Inferior parietal cortex (tissue), 1 donor: ENCODE data around the gene SHANK3.

Source experiments
- DNase-seq: peaks from one replicate; pipeline ENCODE4 v3.0.0-alpha.2; 2016; ENCODE audit errors: extremely low spot score

SHANK3 gene

DNA sequence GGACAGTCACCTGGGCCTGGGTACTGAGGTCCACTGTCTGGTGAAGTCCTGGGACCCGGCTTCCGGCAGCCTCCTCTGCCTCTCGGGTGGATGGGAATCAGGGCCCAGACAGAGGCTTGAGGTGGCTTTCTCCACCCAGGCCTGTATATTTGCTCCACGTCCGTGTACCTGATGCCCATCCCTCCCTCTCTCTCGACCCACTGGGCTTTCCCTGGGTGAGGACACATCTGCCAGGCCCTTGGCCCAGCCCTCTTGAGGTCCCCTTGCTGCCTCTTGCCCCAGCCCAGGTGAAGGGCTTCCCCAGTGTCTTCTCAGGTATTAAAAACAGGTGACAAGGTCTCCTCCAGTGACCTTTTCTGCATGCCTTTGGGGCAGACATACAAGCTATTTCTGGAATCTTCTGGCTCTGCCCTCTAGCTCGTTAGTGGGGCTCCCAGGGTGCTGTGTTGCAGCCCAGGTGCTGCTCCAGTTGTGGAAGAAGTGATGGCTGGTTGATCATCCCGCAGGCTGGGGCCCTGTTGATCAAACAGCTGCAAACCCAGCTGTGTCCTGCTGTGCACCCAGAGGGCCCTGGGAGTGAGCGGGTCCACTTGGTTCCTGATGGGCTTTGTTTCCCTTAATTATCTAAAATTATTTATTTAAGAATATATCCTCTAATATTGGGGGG, 39.9 kb downstream of the SHANK3 start:
- DNase-seq, result no peak

DNA sequence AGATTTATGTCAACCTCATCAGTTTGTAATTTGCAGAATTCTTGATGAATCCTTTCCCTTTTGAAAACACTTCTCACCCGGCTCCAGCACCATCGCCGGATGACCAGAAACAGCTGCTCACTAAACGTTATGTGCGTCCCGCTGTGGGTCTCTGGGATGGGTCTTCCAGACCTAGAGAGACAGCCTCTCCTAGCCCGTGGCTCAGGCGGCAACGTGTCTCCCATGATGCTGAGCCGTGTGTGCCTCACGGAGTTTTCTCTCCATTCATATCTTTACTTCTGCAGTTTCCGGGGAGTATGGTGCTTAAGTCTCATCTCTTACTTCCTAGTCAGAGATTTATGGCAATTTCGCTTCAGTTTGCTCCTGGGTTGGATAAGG, 40.4 kb downstream of the SHANK3 start:
- DNase-seq, result no peak

DNA sequence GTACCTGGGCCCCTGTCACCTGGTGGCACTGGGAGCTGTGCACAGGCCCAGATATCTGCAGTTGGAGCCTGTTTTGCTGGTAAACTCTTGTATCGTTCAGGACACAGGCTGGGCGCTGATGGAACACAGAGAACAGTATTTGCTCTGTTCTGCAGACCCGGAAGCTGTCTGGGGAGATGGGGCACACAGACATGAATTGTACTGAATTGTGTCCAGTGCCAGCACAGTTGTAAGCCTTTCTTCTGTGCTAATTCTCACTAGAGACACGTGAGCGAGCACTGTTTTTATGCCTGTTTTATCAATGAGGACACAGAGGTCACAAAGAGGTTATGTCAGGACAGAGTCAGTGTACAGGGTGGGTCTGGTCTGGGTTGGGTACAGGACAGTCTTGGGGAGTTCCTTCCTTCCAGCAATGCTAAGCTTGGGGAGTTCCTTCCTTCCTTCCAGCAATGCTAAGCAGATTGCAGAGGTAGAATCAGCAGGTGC, 41.0 kb downstream of the SHANK3 start:
- peak; percentile 87 for DNase-seq

DNA sequence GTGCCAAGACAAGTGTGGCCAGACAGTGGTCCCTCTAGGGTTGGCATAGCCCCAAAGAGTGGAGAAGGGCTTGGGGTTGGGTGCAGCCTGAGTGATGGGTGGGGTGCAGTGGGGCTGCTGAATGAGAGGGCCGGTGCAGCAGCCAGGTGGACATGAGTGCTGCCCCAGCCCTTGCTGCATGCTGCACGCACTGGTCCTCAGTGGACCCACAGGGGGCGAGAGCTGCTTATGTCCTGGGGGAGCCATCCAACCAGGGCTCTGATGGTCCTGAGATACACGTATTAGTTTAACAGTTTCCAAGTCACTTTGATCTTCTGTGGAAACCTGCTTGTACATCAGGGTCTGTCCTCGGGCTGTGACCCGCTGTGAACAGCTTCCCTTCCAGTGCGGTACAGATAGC, 41.5 kb downstream of the SHANK3 start:
- DNase-seq, result no peak

DNA sequence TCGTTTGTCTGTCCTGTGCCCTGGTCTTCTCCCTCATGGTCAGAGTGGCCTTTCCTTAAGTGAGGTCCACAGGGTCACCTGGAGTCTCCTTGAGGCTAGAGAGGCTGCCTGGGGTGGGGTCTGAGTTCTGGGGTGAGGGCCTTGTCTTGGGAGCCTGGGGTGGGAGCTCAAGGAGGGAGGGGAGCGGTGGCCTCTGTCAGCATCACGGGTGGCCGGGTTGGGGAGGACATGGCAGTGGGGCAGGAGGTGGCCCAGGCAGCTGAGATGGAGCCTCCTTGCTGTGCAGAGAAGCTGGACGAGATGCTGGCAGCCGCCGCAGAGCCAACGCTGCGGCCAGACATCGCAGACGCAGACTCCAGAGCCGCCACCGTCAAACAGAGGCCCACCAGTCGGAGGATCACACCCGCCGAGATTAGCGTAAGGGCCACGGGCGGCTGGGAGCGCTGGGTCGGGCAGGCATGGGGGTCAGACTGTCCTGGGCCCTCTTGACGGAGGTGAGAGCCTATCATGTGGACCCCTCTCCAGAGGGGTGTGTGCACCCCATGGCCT, 42.1 kb downstream of the SHANK3 start:
- no peak for DNase-seq

DNA sequence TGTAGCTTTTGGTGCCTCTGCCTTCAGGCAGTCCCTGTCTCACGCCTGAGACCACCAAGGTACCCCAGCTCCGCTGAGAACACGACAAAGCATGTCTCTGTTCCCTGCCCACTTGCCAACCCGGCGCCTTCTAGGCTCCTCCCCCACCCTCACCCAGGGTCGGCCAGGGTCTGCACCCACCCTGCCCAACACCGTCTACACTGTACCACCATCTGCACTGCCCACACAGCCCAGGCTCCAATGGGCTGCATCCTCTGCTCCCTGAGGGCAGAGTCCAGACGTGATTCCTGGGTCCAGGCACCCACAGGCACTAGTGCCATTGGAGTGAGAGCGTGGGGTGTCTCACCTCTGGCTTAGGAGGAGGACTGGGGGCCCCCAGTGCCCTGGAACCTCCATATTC, 42.6 kb downstream of the SHANK3 start:
- no peak for DNase-seq

DNA sequence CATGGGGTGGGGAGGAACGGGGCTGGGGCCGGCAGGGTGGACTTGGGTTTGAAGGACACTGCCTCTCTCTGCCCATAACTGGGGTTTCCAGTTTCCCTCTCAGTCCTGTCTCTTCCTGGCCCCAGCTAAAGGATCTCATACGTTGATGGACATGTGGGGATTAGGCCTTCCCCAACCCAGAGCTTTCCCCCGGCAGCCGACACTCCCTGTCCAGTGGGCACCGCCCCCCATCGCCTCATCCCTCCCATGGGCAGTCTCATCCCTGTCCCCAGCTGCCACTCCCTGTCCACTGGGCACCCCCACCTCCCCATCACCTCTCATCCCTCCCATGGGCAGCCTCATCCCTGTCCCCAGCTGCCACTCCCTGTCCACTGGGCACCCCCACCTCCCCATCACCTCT, 43.2 kb downstream of the SHANK3 start:
- no peak for DNase-seq

DNA sequence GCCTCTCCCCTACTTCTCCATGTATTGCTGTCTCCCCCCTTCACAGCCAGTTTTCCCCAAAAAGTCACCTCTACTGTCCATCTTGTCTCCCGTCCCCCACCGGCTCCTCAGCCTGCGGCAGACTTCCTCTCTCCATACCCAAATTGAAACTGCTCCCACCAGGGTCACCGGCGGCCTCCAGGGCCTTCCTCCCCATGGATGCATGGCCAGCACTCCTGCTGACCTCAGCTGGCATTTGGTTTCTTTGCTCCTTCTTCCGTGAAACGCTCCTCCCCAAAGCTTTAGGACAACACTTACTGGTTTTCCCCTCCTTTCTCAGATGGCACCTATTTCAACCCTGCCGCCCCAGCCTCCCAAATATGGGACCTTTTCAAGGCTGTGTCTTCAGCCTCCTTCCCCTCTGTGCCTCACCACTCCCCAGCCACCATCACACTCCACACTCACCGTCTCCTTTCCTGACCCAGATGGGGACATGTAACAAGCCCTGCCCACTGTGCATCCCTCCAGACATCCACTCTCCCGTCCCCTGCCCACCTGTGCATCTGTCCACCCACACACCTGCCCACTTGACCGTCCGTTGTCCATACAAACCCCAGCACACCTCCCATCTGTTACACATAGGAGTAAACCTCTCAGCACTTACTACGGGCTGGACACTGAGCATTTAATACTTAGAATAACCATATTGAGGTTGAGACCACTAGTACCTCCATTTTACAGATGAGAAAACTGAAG, 43.8 kb downstream of the SHANK3 start:
- DNase-seq, result no peak

DNA sequence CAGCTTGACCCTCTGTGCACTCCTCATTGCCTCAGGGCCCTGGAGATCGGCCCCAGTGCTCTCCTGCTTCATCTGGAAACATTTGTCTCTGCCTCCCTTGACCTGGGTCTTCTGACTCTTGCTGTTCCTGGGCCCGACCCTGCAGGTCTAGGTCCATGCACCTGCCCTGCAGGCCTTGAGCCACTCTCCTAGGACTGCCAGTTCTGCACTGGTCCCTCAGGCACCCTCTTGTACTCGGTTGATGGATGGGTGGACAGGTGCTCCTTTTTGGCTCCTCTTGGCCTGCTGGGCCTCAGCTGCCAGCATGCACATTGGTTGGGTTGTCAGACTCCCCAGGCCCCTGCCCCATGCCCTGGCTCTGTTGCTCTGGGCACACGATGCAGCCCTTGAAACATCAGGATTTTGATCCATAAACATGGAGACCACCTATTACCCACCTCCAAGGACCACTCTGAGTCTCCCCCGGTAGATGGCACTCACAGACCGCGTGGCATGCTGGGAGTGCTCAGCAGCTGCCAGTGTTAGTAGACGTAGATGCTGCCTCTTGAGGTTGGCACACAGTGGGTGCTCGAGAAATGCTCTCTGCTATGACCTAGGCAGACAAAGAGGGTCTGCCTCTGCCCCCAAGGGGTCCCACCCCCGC, 45.2 kb downstream of the SHANK3 start:
- no peak for DNase-seq

DNA sequence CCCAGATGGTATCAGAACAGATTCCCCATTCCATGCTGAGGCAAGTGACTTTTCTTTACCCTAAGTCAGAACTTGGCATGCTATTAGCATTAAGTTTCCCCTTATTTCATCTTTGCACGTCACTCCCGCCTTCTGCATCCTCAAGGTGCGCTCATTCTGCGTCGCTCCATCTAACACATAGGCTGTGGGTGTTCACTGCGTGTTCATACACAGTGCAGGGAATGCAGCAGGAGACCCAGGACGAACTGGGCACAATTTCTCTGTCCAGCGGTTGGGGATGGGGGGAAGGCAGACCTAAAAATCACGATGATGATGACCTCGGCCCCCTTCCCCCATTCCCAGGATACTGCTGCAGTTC, 45.7 kb downstream of the SHANK3 start:
- no peak for DNase-seq

DNA sequence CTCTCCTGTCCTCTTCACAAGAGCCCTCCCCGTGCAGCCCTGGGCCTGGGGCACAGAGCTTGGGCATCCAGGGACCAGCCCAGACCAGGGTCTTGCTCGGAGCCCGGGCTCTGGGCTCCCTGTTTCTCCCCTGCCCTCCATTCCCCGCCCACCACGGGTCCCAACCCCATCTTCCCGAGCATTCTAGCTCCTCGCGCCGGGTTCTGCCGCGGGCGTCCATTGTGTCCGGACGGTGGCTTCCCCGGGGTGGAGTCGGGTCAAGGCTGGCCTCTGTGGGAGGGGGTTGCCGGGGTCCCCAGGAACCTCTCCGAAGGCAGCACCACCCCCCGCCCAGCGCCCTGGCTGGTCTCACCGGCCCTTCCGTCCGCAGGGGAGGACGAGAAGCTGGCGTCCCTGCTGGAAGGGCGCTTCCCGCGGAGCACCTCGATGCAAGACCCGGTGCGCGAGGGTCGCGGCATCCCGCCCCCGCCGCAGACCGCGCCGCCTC, 47.2 kb downstream of the SHANK3 start:
- no peak for DNase-seq

DNA sequence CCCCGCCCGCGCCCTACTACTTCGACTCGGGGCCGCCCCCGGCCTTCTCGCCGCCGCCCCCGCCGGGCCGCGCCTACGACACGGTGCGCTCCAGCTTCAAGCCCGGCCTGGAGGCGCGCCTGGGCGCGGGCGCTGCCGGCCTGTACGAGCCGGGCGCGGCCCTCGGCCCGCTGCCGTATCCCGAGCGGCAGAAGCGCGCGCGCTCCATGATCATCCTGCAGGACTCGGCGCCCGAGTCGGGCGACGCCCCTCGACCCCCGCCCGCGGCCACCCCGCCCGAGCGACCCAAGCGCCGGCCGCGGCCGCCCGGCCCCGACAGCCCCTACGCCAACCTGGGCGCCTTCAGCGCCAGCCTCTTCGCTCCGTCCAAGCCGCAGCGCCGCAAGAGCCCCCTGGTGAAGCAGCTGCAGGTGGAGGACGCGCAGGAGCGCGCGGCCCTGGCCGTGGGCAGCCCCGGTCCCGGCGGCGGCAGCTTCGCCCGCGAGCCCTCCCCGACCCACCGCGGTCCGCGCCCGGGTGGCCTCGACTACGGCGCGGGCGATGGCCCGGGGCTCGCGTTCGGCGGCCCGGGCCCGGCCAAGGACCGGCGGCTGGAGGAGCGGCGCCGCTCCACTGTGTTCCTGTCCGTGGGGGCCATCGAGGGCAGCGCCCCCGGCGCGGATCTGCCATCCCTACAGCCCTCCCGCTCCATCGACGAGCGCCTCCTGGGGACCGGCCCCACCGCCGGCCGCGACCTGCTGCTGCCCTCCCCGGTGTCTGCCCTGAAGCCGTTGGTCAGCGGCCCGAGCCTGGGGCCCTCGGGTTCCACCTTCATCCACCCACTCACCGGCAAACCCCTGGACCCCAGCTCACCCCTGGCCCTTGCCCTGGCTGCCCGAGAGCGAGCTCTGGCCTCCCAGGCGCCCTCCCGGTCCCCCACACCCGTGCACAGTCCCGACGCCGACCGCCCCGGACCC, 48.0 kb downstream of the SHANK3 start:
- DNase-seq, result no peak

DNA sequence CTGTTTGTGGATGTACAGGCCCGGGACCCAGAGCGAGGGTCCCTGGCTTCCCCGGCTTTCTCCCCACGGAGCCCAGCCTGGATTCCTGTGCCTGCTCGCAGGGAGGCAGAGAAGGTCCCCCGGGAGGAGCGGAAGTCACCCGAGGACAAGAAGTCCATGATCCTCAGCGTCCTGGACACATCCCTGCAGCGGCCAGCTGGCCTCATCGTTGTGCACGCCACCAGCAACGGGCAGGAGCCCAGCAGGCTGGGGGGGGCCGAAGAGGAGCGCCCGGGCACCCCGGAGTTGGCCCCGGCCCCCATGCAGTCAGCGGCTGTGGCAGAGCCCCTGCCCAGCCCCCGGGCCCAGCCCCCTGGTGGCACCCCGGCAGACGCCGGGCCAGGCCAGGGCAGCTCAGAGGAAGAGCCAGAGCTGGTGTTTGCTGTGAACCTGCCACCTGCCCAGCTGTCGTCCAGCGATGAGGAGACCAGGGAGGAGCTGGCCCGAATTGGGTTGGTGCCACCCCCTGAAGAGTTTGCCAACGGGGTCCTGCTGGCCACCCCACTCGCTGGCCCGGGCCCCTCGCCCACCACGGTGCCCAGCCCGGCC, 48.7 kb downstream of the SHANK3 start:
- DNase-seq, result no peak

DNA sequence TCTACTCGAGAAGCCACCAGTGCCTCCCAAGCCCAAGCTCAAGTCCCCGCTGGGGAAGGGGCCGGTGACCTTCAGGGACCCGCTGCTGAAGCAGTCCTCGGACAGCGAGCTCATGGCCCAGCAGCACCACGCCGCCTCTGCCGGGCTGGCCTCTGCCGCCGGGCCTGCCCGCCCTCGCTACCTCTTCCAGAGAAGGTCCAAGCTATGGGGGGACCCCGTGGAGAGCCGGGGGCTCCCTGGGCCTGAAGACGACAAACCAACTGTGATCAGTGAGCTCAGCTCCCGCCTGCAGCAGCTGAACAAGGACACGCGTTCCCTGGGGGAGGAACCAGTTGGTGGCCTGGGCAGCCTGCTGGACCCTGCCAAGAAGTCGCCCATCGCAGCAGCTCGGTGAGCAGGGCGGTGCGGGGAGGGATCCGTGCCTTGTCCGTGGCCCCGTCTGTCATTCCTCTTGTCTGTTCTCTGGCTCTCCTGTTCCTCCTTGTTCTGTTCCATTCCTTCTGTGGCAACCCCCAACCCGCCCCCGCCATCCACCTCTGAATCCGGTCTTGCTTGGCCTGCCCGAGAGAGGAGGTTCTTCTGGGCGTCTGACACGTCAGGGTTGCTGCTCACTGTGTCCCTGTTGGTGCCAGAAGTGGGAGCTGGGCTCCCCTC, 49.6 kb downstream of the SHANK3 start:
- no peak for DNase-seq
